Activated CD8-positive, alpha-beta T cell treated with anti-CD3 and anti-CD28 coated beads for 36 hours (primary cell): ENCODE data around the gene SOAT1. TPM values are rescaled to one million over a fixed set of nuclear protein-coding genes. Genes with fewer than 3 reads are reported as not detected.

Source experiments
- ATAC-seq: fragments of 200-7000 bp; cut with Tn5 transposase; one replicate; pipeline ENCODE4 v1.10.0; 2021; ENCODE audit warnings: mild to moderate bottlenecking, moderate library complexity
- CTCF ChIA-PET: fragments of 350-600 bp; sonication (Branson Sonifier 250); formaldehyde crosslinking; loops from one replicate; lab custom pipeline; 2021; ENCODE audit warnings: antibody characterized with exemption; lab: Charles Lee
- POLR2A ChIA-PET: fragments of 350-600 bp; sonication (Branson Sonifier 250); formaldehyde crosslinking; loops from one replicate; lab custom pipeline; 2021; ENCODE audit warnings: antibody characterized with exemption; lab: Charles Lee
- DNase-seq: peaks from one replicate; pipeline ENCODE4 v3.0.0-alpha.2; 2020
- H3K27ac Mint-ChIP-seq: one replicate; pipeline ENCODE4 v1.8.0; 2021; ENCODE audit warnings: mild to moderate bottlenecking, mixed read lengths
- H3K27me3 Mint-ChIP-seq: one replicate; pipeline ENCODE4 v1.8.0; 2021; ENCODE audit warnings: mixed read lengths
- H3K36me3 Mint-ChIP-seq: one replicate; pipeline ENCODE4 v1.8.0; 2021; ENCODE audit warnings: low read depth, mixed read lengths
- H3K4me1 Mint-ChIP-seq: one replicate; pipeline ENCODE4 v1.8.0; 2021; ENCODE audit warnings: low read depth, mixed read lengths
- H3K4me3 Mint-ChIP-seq: one replicate; pipeline ENCODE4 v1.8.0; 2021; ENCODE audit warnings: mild to moderate bottlenecking, moderate library complexity, mixed read lengths
- H3K9me3 Mint-ChIP-seq: one replicate; pipeline ENCODE4 v1.8.0; 2021; ENCODE audit warnings: mixed read lengths
- CTCF ChIP-seq: fragments of 200-600 bp; IDR thresholded peaks from one replicate; pipeline ENCODE4 v1.8.0; 2022; ENCODE audit warnings: antibody characterized with exemption, mild to moderate bottlenecking
- intact Hi-C: fragments of 100-400 bp; cut with micrococcal nuclease; formaldehyde crosslinking; loops from one replicate; pipeline ENCODE4 v1.10.0; 2022
- total RNA-seq, 2 experiments: library from RNA; stranded (reverse); gene quantifications; one replicate each; pipeline ENCODE4 v1.2.3, GENCODE V29; 2021

SOAT1 gene
- total RNA-seq, 2 experiments from 2014 or later: 58.0 to 58.7 TPM

- no peak for ATAC-seq
- ChIA-PET CTCF (no interaction called here), POLR2A (no interaction called here)
- peaks cover 56% of the 10 kb centered on the region for H3K4me1 Mint-ChIP-seq
- no peaks in the 10 kb centered on the region for H3K9me3 Mint-ChIP-seq
- no peak for TF ChIP-seq CTCF
- intact Hi-C loops: no loop called here
- DNase-seq: no peak
- H3K4me3 Mint-ChIP-seq: no peak overlapping the region
- no peaks in the 10 kb centered on the region for H3K27me3 Mint-ChIP-seq
- no peak overlapping the region for H3K27ac Mint-ChIP-seq
- H3K36me3 Mint-ChIP-seq: peaks cover 62% of the 10 kb centered on the region
Measured at GRCh38 chr1:179302070-179302469, 8.5 kb downstream of the SOAT1 start.

GRCh38 chr1:179303200-179303785, 9.7 kb downstream of the SOAT1 start:
- peaks cover 64% of the 10 kb centered on the region for H3K36me3 Mint-ChIP-seq
- DNase-seq: no peak
- intact Hi-C loops: no loop called here
- ChIA-PET CTCF (no interaction called here), POLR2A (no interaction called here)
- no peak overlapping the region for H3K27ac Mint-ChIP-seq
- ATAC-seq: no peak
- no peaks in the 10 kb centered on the region for H3K27me3 Mint-ChIP-seq
- H3K4me3 Mint-ChIP-seq: no peak overlapping the region
- no peak for TF ChIP-seq CTCF
- no peaks in the 10 kb centered on the region for H3K9me3 Mint-ChIP-seq
- peaks cover 51% of the 10 kb centered on the region for H3K4me1 Mint-ChIP-seq

GRCh38 chr1:179305450-179305849, 11.9 kb downstream of the SOAT1 start:
- Mint-ChIP-seq H3K9me3 (no peaks in the 10 kb centered on the region), H3K27me3 (no peaks in the 10 kb centered on the region), H3K27ac (peak overlapping the region; percentile 26), H3K4me1 (peaks cover 37% of the 10 kb centered on the region), H3K4me3 (no peak overlapping the region), H3K36me3 (peaks cover 56% of the 10 kb centered on the region)
- no peak for ATAC-seq
- intact Hi-C loops: no loop called here
- no peak for TF ChIP-seq CTCF
- no peak for DNase-seq
- CTCF ChIA-PET: interaction anchor here (1.3 kb wide), 1 partner anchor 8 kb away, joined by 3 read pairs; no protein-coding TSS in a partner anchor
- POLR2A ChIA-PET: interaction anchor here (0.7 kb wide), 1 partner anchor 11 kb away, joined by 4 read pairs; no protein-coding TSS in a partner anchor

- Mint-ChIP-seq H3K4me3 (no peak overlapping the region), H3K27me3 (no peaks in the 10 kb centered on the region), H3K36me3 (peaks cover 56% of the 10 kb centered on the region), H3K27ac (peak overlapping the region; percentile 7), H3K4me1 (peaks cover 38% of the 10 kb centered on the region), H3K9me3 (no peaks in the 10 kb centered on the region)
- no peak for TF ChIP-seq CTCF
- intact Hi-C loops: no loop called here
- DNase-seq (no peak), ATAC-seq (no peak)
- ChIA-PET POLR2A (interaction anchor here (1.2 kb wide), 1 partner anchor 17 kb away, joined by 4 read pairs; the partner anchor contains the start of gene SOAT1), CTCF (no interaction called here)
Measured at GRCh38 chr1:179310291-179310690, 16.7 kb downstream of the SOAT1 start.

GRCh38 chr1:179310721-179311120, 17.1 kb downstream of the SOAT1 start:
- Mint-ChIP-seq H3K36me3 (peaks cover 56% of the 10 kb centered on the region), H3K9me3 (no peaks in the 10 kb centered on the region), H3K4me3 (no peak overlapping the region), H3K4me1 (peaks cover 36% of the 10 kb centered on the region), H3K27ac (peak overlapping the region; percentile 7), H3K27me3 (no peaks in the 10 kb centered on the region)
- ATAC-seq: peak; percentile 47
- ChIA-PET CTCF (no interaction called here), POLR2A (interaction anchor here (1.2 kb wide), 1 partner anchor 17 kb away, joined by 4 read pairs; the partner anchor contains the start of gene SOAT1)
- TF ChIP-seq CTCF: no peak
- DNase-seq: no peak
- intact Hi-C loops: no loop called here
